WTC11 (cell line): Measurements from ENCODE around the gene TLE4. TPM values are rescaled to one million over a fixed set of nuclear protein-coding genes. Genes with fewer than 3 reads are reported as not detected.

Experiments used
- ATAC-seq: fragments of 200-7000 bp; cut with Tn5 transposase; 2 replicates; pipeline ENCODE4 v1.10.0; 2021; ENCODE audit warnings: mild to moderate bottlenecking, moderate library complexity
- CTCF ChIA-PET: fragments of 300-600 bp; sonication (Branson Sonifier 250); formaldehyde crosslinking; loops from one replicate; lab custom pipeline; 2021; ENCODE audit warnings: antibody characterized with exemption; lab: Charles Lee
- POLR2A ChIA-PET: fragments of 350-600 bp; sonication (Branson Sonifier 250); formaldehyde crosslinking; loops from one replicate; lab custom pipeline; 2021; ENCODE audit warnings: antibody characterized with exemption; lab: Charles Lee
- DNase-seq: peaks from one replicate; pipeline ENCODE4 v3.0.0; 2021; ENCODE audit warnings: low spot score
- H3K27ac Mint-ChIP-seq: 2 replicates; pipeline ENCODE4 v1.8.0; 2021; ENCODE audit warnings: mixed read lengths
- H3K27me3 Mint-ChIP-seq: 2 replicates; pipeline ENCODE4 v1.8.0; 2021; ENCODE audit warnings: low read depth, mild to moderate bottlenecking, moderate library complexity, mixed read lengths
- H3K36me3 Mint-ChIP-seq: 2 replicates; pipeline ENCODE4 v1.8.0; 2021; ENCODE audit warnings: mixed read lengths
- H3K4me1 Mint-ChIP-seq: 2 replicates; pipeline ENCODE4 v1.8.0; 2022; ENCODE audit warnings: mixed read lengths
- H3K4me3 Mint-ChIP-seq: 2 replicates; pipeline ENCODE4 v1.8.0; 2021; ENCODE audit warnings: mild to moderate bottlenecking, moderate library complexity, mixed read lengths
- H3K9me3 Mint-ChIP-seq: 2 replicates; pipeline ENCODE4 v1.8.0; 2021; ENCODE audit warnings: mixed read lengths
- ATF3 ChIP-seq: sonication (generic); formaldehyde crosslinking; conservative IDR thresholded peaks from 2 replicates; pipeline ENCODE4 v1.8.1; 2022; ENCODE audit warnings: mild to moderate bottlenecking, missing genetic modification reagents
- CBFB ChIP-seq: sonication (generic); formaldehyde crosslinking; IDR thresholded peaks from 2 replicates; pipeline ENCODE4 v1.8.1; 2022; ENCODE audit warnings: mild to moderate bottlenecking, low read depth, missing genetic modification reagents
- CTCF ChIP-seq: fragments of 200-600 bp; IDR thresholded peaks from 2 replicates; pipeline ENCODE4 v1.8.0; 2022; ENCODE audit warnings: antibody characterized with exemption
- ELF4 ChIP-seq: sonication (generic); formaldehyde crosslinking; IDR thresholded peaks from 2 replicates; pipeline ENCODE4 v1.8.1; 2022; ENCODE audit warnings: low read depth, mild to moderate bottlenecking, moderate library complexity, missing genetic modification reagents
- FOXJ3 ChIP-seq: sonication (generic); formaldehyde crosslinking; IDR thresholded peaks from 2 replicates; pipeline ENCODE4 v1.9.0; 2021; ENCODE audit warnings: missing genetic modification reagents, mild to moderate bottlenecking, borderline replicate concordance
- FOXP1 ChIP-seq: sonication (generic); formaldehyde crosslinking; IDR thresholded peaks from 2 replicates; pipeline ENCODE4 v1.8.0; 2022; ENCODE audit warnings: missing genetic modification reagents, mild to moderate bottlenecking, moderate library complexity, borderline replicate concordance
- GABPB1 ChIP-seq: sonication (generic); formaldehyde crosslinking; IDR thresholded peaks from 2 replicates; pipeline ENCODE4 v1.8.1; 2023; ENCODE audit warnings: mild to moderate bottlenecking, missing genetic modification reagents
- GRHL2 ChIP-seq: fragments of 250-450 bp; sonication (Bioruptor Pico); IDR thresholded peaks from 2 replicates; pipeline ENCODE4 v1.8.0; 2022; ENCODE audit warnings: mild to moderate bottlenecking, moderate library complexity; ENCODE audit not compliant: insufficient replicate concordance, severe bottlenecking
- JUN ChIP-seq: sonication (generic); formaldehyde crosslinking; IDR thresholded peaks from 2 replicates; pipeline ENCODE4 v1.8.0; 2023; ENCODE audit warnings: mild to moderate bottlenecking, missing genetic modification reagents
- KAT7 ChIP-seq: sonication (generic); formaldehyde crosslinking; IDR thresholded peaks from 2 replicates; pipeline ENCODE4 v1.8.1; 2023; ENCODE audit warnings: missing genetic modification reagents, mild to moderate bottlenecking, borderline replicate concordance
- RORB ChIP-seq: fragments of 250-450 bp; sonication (Bioruptor Pico); IDR thresholded peaks from 2 replicates; pipeline ENCODE4 v1.9.0; 2021; ENCODE audit warnings: mild to moderate bottlenecking
- SMAD3 ChIP-seq: sonication (generic); formaldehyde crosslinking; IDR thresholded peaks from 2 replicates; pipeline ENCODE4 v1.8.0; 2022; ENCODE audit warnings: missing genetic modification reagents, mild to moderate bottlenecking, borderline replicate concordance
- ZNF396 ChIP-seq: fragments of 250-450 bp; sonication (Bioruptor Pico); IDR thresholded peaks from 2 replicates; pipeline ENCODE4 v1.8.0; 2021; ENCODE audit warnings: mild to moderate bottlenecking, moderate library complexity, borderline replicate concordance
- ZNF416 ChIP-seq: fragments of 250-450 bp; sonication (Bioruptor Pico); IDR thresholded peaks from 2 replicates; pipeline ENCODE4 v1.9.0; 2021; ENCODE audit warnings: mild to moderate bottlenecking, inconsistent platforms
- ZNF423 ChIP-seq: fragments of 250-450 bp; sonication (Bioruptor Pico); IDR thresholded peaks from 2 replicates; pipeline ENCODE4 v2.1.2; 2022; ENCODE audit warnings: mild to moderate bottlenecking, moderate library complexity
- total RNA-seq: library from RNA; stranded (reverse); gene quantifications from 3 replicates; pipeline ENCODE4 v1.2.3, GENCODE V29; 2021
- TF ChIP-seq, protein P1 (sequence below): fragments of 250-450 bp; sonication (Bioruptor Pico); IDR thresholded peaks from 2 replicates; pipeline ENCODE4 v1.9.0; 2021; ENCODE audit warnings: mild to moderate bottlenecking, borderline replicate concordance
- TF ChIP-seq, protein P2 (sequence below): sonication (generic); formaldehyde crosslinking; IDR thresholded peaks from 2 replicates; pipeline ENCODE4 v1.8.1; 2023; ENCODE audit warnings: mild to moderate bottlenecking, missing genetic modification reagents, moderate library complexity
- TF ChIP-seq, protein P3 (sequence below): fragments of 250-450 bp; sonication (Bioruptor Pico); IDR thresholded peaks from 2 replicates; pipeline ENCODE4 v2.1.2; 2022; ENCODE audit warnings: mild to moderate bottlenecking, moderate library complexity
- TF ChIP-seq, protein P4 (sequence below): sonication (generic); formaldehyde crosslinking; IDR thresholded peaks from 2 replicates; pipeline ENCODE4 v1.8.0; 2023; ENCODE audit warnings: missing genetic modification reagents, mild to moderate bottlenecking, borderline replicate concordance

Gene TLE4
- total RNA-seq, 1 experiment from 2014 or later: 48.1 TPM

DNA sequence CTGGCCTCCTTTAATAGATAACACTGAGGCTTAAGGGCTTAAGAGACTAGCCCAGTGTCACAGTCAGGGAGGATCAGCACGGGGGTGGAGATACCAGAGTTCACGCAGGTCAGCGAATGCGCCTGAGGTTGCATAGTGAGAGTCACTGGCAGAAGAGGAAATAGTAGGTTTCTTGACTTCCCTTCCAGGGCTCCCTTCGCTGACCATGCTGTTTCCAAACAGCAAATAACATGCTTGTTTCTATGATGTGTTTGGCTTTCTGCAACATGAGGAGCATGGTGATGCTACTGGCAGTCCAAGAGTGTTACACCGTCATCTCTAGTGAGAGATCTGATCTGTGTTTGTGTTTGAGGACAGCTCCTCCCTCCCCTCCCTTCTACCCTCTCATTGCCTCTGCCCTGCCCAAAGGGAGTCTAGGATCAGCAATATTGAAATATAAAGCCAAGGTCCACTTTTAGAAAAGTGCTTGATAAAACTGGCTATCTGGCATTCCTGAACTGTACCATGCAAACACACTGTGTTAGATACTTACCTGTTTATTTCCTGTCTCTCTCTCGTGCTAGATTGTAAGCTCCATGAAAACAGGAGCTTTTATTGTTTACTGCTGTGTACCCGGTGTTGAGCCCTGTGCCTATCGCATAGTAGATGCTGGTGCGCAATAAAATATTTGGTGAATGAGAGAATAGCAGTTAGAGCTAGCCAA lies 12.3 kb downstream of the TLE4 start (continued):
- TF ChIP-seq, protein P1, sequence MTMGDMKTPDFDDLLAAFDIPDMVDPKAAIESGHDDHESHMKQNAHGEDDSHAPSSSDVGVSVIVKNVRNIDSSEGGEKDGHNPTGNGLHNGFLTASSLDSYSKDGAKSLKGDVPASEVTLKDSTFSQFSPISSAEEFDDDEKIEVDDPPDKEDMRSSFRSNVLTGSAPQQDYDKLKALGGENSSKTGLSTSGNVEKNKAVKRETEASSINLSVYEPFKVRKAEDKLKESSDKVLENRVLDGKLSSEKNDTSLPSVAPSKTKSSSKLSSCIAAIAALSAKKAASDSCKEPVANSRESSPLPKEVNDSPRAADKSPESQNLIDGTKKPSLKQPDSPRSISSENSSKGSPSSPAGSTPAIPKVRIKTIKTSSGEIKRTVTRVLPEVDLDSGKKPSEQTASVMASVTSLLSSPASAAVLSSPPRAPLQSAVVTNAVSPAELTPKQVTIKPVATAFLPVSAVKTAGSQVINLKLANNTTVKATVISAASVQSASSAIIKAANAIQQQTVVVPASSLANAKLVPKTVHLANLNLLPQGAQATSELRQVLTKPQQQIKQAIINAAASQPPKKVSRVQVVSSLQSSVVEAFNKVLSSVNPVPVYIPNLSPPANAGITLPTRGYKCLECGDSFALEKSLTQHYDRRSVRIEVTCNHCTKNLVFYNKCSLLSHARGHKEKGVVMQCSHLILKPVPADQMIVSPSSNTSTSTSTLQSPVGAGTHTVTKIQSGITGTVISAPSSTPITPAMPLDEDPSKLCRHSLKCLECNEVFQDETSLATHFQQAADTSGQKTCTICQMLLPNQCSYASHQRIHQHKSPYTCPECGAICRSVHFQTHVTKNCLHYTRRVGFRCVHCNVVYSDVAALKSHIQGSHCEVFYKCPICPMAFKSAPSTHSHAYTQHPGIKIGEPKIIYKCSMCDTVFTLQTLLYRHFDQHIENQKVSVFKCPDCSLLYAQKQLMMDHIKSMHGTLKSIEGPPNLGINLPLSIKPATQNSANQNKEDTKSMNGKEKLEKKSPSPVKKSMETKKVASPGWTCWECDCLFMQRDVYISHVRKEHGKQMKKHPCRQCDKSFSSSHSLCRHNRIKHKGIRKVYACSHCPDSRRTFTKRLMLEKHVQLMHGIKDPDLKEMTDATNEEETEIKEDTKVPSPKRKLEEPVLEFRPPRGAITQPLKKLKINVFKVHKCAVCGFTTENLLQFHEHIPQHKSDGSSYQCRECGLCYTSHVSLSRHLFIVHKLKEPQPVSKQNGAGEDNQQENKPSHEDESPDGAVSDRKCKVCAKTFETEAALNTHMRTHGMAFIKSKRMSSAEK (CRISPR knock-in tag): no peak
- TF ChIP-seq ZNF396 (CRISPR knock-in tag): no peak
- no peak for TF ChIP-seq ZNF416 (CRISPR knock-in tag)
- TF ChIP-seq, protein P2, sequence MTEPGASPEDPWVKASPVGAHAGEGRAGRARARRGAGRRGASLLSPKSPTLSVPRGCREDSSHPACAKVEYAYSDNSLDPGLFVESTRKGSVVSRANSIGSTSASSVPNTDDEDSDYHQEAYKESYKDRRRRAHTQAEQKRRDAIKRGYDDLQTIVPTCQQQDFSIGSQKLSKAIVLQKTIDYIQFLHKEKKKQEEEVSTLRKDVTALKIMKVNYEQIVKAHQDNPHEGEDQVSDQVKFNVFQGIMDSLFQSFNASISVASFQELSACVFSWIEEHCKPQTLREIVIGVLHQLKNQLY: no peak
- TF ChIP-seq, protein P3, sequence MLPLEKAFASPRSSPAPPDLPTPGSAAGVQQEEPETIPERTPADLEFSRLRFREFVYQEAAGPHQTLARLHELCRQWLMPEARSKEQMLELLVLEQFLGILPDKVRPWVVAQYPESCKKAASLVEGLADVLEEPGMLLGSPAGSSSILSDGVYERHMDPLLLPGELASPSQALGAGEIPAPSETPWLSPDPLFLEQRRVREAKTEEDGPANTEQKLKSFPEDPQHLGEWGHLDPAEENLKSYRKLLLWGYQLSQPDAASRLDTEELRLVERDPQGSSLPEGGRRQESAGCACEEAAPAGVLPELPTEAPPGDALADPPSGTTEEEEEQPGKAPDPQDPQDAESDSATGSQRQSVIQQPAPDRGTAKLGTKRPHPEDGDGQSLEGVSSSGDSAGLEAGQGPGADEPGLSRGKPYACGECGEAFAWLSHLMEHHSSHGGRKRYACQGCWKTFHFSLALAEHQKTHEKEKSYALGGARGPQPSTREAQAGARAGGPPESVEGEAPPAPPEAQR (CRISPR knock-in tag): no peak
- no peak for TF ChIP-seq FOXJ3
- TF ChIP-seq CBFB (CRISPR knock-in tag): no peak
- no peak for TF ChIP-seq ELF4 (CRISPR knock-in tag)
- TF ChIP-seq FOXP1 (CRISPR knock-in tag): no peak
- no peak for TF ChIP-seq KAT7
- TF ChIP-seq GABPB1 (CRISPR knock-in tag): no peak
- no peak for TF ChIP-seq CTCF
- no peak for TF ChIP-seq RORB (CRISPR knock-in tag)

GRCh38 chr9:79584655-79584982 lies 12.9 kb downstream of the TLE4 start:
- CTCF ChIA-PET: no interaction called here
- TF ChIP-seq, protein P3 (CRISPR knock-in tag): no peak
- TF ChIP-seq GRHL2 (CRISPR knock-in tag): no peak
- TF ChIP-seq, protein P4, sequence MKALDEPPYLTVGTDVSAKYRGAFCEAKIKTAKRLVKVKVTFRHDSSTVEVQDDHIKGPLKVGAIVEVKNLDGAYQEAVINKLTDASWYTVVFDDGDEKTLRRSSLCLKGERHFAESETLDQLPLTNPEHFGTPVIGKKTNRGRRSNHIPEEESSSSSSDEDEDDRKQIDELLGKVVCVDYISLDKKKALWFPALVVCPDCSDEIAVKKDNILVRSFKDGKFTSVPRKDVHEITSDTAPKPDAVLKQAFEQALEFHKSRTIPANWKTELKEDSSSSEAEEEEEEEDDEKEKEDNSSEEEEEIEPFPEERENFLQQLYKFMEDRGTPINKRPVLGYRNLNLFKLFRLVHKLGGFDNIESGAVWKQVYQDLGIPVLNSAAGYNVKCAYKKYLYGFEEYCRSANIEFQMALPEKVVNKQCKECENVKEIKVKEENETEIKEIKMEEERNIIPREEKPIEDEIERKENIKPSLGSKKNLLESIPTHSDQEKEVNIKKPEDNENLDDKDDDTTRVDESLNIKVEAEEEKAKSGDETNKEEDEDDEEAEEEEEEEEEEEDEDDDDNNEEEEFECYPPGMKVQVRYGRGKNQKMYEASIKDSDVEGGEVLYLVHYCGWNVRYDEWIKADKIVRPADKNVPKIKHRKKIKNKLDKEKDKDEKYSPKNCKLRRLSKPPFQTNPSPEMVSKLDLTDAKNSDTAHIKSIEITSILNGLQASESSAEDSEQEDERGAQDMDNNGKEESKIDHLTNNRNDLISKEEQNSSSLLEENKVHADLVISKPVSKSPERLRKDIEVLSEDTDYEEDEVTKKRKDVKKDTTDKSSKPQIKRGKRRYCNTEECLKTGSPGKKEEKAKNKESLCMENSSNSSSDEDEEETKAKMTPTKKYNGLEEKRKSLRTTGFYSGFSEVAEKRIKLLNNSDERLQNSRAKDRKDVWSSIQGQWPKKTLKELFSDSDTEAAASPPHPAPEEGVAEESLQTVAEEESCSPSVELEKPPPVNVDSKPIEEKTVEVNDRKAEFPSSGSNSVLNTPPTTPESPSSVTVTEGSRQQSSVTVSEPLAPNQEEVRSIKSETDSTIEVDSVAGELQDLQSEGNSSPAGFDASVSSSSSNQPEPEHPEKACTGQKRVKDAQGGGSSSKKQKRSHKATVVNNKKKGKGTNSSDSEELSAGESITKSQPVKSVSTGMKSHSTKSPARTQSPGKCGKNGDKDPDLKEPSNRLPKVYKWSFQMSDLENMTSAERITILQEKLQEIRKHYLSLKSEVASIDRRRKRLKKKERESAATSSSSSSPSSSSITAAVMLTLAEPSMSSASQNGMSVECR (CRISPR knock-in tag): no peak
- no peak for TF ChIP-seq SMAD3 (CRISPR knock-in tag)
- TF ChIP-seq ELF4 (CRISPR knock-in tag): no peak
- no peak for TF ChIP-seq CBFB (CRISPR knock-in tag)
- TF ChIP-seq ATF3 (CRISPR knock-in tag): no peak
- no peak for TF ChIP-seq ZNF423 (CRISPR knock-in tag)
- TF ChIP-seq JUN (CRISPR knock-in tag): no peak
- H3K36me3 Mint-ChIP-seq: peaks cover 11% of the 10 kb centered on the region
- H3K27ac Mint-ChIP-seq: no peak overlapping the region
- H3K4me1 Mint-ChIP-seq: peaks cover 46% of the 10 kb centered on the region
- no peak overlapping the region for H3K4me3 Mint-ChIP-seq
- H3K27me3 Mint-ChIP-seq: no peaks in the 10 kb centered on the region
- no peaks in the 10 kb centered on the region for H3K9me3 Mint-ChIP-seq
- POLR2A ChIA-PET: interaction anchor here (0.9 kb wide), 1 partner anchor 15 kb away, joined by 3 read pairs; no protein-coding TSS in a partner anchor
- ATAC-seq (no peak), DNase-seq (no peak)
